GM19397 (cell line): Measurements from ENCODE around the gene TMEM151A.
"Not testable (repeated sequence)": the region's sequence is repeated elsewhere in the genome, so short reads cannot be mapped to it uniquely, and the experiment has no call there.

Source experiments
- ATAC-seq: cut with Tn5 transposase; IDR thresholded peaks from one replicate; pipeline ENCODE4 v1.9.1; 2021; ENCODE audit warnings: mild to moderate bottlenecking, moderate library complexity; ENCODE audit not compliant: unreplicated experiment

TMEM151A gene

GRCh38 chr11:66320289-66320688 lies 28.6 kb downstream of the TMEM151A start:
- ATAC-seq, result not testable (repeated sequence)

DNA sequence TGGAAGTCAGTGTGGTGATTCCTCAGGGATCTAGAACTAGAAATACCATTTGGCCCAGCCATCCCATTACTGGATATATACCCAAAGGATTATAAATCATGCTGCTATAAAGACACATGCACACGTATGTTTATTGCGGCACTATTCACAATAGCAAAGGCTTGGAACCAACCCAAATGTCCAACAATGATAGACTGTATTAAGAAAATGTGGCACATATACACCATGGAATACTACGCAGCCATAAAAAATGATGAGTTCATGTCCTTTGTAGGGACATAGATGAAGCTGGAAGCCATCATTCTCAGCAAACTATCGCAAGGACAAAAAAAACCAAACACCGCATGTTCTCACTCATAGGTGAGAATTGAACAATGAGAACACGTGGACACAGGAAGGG lies 29.1 kb downstream of the TMEM151A start:
- not testable (repeated sequence) for ATAC-seq

DNA sequence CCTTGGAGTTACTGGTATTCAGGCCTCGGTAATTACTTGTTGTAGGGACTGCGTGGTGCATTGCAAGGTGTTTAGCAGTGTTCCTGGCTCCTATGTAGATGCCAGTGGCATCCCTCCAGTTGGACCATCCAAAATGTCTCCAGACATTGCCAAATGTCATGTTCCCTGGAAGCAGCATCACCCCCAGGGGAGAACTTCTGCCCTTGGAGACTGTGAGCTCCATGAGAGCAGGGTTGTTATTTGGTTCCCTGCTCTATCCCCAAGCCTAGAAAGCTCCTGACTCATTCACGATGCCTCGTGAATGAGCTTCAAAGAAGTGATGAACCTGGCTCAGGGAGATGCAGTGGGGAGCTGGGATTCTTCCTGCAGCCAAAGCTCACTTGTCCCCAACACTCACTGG lies 29.9 kb downstream of the TMEM151A start:
- ATAC-seq, result no peak

- ATAC-seq, result no peak
Observed at GRCh38 chr11:66322732-66323427, 31.2 kb downstream of the TMEM151A start.

DNA sequence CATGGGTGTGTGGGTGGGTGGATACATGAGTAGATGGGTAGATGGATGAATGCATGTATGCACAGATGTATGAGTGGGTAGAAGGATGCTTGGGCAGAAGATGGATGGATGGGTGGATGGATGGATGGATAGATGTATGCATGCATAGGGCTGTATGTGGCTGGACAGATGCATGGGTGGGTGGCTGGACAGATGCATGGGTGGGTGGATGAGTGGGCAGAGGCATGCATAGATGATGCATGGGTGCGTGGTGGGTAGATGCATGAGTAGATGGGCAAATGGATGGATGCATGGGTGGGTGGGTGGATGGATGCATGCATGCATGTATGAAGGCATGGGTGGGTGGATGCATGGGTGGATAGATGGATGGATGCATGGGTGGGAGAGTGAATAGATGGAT lies 32.0 kb downstream of the TMEM151A start:
- no peak for ATAC-seq

GRCh38 chr11:66324664-66325063 lies 33.0 kb downstream of the TMEM151A start:
- ATAC-seq, result no peak

DNA sequence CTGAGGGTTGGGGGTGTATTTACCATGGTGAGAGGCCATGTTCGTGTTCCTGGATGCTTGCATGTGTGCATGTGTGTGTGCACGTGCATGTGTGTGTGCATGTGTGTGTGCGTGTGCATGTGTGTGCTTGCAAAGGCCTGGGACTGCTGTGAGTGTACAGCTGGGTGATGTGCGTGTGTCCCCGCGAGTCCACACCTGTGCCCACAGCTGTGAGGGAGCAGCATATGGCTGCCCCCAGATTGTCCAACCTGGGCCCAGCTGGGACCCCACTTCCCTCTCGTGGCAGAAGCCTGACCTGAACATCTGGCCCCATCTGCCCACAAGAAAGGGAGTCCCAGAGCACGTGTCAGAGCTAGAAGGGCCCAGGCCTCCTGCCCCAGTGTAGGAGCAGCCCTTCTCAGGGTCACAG lies 33.6 kb downstream of the TMEM151A start:
- no peak for ATAC-seq

DNA sequence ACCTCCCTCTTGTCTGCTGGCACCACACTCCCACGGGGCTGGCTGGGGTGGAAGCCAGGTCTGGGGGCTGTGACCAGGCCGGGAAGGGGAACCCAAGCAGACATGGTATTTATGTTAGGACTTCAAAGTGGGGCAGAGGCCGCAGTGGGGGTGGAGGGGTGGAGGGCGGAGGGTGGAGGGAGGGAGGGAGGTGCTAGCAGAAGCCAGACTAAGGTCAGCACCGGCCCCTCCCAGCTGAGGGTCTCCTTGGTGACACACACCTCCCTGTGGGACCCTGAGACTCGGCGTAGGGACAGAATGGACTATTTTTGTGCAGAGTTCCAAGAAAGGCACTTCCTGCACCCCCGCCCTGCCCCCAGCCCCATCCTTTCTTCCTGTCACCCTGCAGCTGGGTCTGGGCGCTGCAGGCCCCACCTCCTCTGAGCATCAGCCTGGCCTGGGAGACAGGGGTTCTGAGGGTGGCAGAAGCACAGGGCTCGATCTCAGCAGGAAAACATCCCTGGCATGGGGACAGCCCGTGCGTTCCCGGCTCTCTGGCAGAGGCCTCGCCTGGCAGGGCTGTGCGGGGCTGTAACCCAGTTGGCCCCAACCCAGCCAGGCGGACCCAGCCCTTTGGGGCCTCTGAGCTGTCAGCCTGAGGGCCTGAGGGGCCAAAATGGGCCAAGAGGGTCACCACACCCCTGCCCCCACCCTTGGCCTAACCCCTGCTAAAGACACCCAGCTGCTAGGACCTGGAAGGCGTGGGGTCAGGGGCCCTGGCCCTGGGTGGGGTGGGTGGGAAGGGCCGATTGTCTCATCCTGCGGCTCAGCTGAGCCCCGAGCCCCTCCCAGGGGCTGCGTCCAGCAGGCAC lies 34.8 kb downstream of the TMEM151A start:
- ATAC-seq, result no peak

DNA sequence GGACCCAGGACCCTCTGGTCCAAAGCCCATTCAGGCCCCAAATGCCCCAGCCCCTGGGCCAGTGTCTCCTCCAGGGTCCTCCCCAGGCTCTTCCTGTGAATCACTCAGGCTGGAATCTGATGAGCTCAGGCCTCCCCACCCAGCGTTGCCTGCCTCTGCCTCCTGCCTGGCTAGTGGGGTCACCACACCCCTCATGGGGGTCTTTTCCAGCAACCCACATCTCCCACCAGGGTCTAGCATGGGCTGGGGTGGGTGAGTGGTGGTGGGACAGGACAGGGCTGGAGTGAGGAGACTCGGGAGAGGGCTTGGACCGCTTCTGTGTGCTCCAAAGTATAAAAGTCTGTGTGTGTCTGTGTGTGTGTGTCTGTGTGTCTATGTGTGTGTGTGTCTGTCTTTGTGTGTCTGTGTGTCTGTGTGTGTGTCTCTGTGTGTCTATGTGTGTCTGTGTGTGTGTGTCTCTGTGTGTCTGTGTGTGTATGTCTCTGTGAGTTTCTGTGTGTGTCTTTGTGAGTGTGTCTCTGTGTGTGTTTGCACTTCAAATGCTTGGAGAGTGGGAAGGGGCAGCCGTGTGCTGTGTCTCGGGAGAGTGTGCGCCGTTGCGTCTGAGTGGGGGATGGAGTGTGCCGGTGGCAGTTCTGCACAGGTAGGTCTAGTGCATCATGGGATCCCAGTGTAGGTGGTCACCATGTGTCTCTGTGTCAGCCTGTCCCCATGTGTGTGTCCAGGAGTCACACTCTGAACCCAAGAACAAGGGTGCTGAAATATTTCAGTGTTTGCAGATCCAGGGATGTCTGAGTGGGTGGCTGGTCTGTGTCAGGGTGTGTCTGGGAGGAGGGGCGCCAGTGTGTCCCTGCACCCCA lies 35.7 kb downstream of the TMEM151A start:
- ATAC-seq, result no peak

GRCh38 chr11:66328031-66328301 lies 36.3 kb downstream of the TMEM151A start:
- no peak for ATAC-seq

DNA sequence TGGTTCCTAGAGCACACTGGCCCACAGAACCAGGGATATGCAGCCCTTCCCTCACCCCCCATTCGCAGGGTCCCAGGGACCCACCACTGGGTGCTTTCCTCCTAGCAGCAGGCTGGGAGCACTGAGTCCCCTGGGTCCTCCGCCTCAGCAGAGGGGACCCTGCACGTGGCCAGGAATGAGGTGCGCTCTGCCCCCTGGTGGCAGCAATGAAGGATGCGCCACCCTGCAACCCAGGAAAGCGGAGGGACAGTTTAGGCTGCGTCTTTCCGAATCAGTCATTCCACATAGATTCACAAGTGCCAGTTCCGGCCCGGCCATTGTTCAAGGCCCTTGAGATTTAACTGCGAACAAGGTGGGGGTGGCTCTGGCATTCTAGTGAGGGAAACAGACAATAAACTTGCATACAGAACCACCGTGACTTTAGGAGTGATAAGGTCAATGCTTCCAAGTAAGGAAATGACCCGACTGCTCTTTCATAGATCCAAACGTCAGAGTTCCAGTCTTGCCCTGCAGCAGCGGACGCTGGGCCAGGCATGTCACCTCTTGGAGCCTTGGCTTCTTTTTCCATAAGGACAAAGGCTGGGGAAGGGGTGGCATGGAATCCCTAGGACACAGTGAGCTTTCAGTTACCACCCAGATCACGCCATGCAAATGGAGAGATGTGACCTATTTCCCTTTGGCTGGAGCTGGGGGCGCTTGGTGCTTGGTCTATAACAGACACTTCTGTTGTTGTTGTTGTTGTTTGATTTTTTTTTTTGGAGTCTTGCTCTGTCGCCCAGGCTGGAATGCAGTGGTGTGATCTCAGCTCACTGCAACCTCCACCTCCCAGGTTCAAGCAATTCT lies 36.8 kb downstream of the TMEM151A start:
- peak; percentile 64 for ATAC-seq

- ATAC-seq, result no peak
Observed at GRCh38 chr11:66329165-66329673, 37.5 kb downstream of the TMEM151A start.

GRCh38 chr11:66330931-66331330 lies 39.2 kb downstream of the TMEM151A start:
- no peak for ATAC-seq

DNA sequence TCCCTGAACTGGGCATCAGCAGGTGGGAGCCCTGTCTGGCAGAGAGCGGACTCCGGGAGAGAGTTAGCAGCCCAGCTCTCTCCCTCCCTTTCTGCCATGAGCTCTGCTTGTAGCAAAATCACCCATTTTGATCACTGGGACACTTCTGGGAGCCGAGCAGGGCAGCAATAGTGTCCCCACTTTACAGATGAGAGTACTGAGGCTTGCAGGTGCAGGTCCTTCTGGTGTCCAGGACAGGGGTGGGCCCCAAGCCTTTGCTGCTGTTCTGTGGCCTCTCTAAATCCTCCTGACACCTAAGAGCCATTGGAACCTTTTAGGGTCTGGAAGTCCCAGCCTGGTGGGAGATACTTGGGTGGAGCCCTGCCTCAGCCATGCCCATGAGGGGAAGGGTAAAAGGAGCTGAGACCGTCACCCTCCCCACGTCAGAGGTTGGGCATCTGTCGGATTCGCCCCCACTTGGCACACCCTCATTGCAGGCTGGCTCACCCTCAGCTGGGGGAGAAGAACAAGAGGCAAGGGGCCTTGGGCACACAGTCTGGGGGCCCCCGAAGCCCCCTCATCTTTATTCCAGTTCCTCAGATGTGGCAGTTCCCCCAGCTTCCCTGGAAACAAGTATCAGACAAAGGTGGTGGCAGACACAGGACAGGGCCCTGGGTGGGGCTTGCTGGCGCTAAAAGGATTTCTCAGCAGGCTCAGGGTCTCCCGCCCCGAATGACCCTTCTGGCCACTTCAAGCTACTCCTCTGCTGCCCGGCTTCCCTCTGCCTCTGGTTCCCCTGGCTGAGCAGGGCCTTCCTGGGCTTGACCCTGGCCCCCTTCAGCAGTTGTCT lies 40.1 kb downstream of the TMEM151A start:
- ATAC-seq, result no peak

DNA sequence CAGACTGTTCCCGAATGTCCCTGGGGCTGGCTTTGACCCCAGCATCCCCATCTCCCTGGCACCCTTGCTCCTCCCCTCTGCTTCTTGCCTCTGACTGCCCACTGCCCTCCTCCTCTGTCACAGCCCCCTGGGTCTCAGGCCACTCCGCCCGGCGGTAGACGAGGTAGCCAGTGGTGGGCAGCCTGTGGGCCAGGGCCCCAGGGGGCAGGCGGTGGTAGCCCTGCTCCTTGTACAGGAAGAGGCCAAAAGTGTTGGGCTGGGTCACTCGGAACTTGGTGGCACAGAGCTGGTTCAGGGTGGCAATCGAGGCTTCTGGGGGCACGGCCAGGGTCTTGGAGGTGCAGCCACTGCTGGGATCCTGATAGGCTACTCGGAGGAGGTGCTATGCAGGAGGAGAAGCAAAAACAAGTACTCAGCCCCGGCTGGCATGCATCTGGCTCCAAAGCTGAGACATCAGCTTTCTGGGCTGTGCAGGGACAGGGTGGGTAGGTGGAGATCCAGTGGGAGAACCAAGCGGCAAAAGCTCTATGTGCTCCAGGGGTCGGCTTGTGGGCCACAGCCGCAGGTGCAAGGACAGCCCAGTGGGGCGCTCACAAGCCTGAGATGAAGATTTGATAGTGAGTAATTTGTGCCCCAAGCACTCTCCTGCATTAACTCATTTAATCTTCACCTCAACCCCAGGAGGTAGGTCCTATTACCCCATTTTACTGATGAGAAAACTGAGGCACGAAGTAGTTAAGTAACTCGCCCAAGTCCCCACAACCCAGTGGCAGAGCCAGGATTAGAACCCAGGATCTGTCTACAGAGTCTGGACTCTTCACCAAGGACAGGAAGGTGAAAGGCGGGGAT lies 40.9 kb downstream of the TMEM151A start:
- ATAC-seq, result no peak

- ATAC-seq, result no peak
Observed at GRCh38 chr11:66333220-66333877, 41.7 kb downstream of the TMEM151A start.

- ATAC-seq, result no peak
Observed at GRCh38 chr11:66333896-66334604, 42.4 kb downstream of the TMEM151A start.
